NOMO-1 treated with dmso at 0.1 percent for 144 hours (cell line): ENCODE measurements around the gene ADAR.
"Not testable (repeated sequence)": the region's sequence is repeated elsewhere in the genome, so short reads cannot be mapped to it uniquely, and the experiment has no call there.

ENCODE experiments used
- DNase-seq: peaks from one replicate; lab custom pipeline; 2025; ENCODE audit not compliant: unreplicated experiment; lab: John Stamatoyannopoulos, UW

The ADAR gene, protein sequence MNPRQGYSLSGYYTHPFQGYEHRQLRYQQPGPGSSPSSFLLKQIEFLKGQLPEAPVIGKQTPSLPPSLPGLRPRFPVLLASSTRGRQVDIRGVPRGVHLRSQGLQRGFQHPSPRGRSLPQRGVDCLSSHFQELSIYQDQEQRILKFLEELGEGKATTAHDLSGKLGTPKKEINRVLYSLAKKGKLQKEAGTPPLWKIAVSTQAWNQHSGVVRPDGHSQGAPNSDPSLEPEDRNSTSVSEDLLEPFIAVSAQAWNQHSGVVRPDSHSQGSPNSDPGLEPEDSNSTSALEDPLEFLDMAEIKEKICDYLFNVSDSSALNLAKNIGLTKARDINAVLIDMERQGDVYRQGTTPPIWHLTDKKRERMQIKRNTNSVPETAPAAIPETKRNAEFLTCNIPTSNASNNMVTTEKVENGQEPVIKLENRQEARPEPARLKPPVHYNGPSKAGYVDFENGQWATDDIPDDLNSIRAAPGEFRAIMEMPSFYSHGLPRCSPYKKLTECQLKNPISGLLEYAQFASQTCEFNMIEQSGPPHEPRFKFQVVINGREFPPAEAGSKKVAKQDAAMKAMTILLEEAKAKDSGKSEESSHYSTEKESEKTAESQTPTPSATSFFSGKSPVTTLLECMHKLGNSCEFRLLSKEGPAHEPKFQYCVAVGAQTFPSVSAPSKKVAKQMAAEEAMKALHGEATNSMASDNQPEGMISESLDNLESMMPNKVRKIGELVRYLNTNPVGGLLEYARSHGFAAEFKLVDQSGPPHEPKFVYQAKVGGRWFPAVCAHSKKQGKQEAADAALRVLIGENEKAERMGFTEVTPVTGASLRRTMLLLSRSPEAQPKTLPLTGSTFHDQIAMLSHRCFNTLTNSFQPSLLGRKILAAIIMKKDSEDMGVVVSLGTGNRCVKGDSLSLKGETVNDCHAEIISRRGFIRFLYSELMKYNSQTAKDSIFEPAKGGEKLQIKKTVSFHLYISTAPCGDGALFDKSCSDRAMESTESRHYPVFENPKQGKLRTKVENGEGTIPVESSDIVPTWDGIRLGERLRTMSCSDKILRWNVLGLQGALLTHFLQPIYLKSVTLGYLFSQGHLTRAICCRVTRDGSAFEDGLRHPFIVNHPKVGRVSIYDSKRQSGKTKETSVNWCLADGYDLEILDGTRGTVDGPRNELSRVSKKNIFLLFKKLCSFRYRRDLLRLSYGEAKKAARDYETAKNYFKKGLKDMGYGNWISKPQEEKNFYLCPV

DNA sequence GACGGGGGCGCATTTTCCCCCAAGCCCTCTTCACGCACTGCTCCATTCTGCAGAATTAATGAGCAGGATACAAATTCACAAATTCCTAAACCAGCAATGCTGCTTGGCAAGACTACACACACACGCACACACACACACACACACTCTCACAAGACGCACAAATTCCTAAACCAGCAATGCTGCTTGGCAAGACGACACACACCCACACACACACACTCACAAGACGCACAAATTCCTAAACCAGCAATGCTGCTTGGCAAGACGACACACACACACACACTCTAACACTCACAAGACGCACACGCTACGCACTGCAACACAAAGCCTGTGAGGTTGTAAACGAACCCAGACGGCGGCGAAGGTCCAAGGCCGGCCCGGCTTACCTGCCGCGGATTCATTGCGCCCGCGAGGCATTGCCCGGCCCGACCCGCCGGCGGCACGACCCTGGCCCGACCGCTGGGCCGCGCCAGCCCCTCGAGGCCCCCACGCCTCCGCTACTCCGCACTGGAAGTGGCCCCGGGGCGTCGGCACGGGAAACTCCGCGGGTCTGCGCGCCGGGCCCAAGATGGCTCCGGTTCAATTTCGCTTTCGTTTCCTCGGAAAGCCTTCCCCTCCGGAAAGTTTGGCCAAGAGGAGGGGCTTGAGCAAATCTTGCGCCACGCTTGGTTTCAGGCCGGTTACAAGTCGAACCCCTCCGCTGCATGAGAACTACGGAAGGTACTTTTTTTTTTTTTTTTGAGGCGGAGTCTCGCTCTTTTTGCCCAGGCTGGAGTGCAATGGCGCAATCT is at the start of gene ADAR:
ADAR (minus strand) TSS at position 578 of the 788 bp plus-strand sequence; CDS start at position 398, 180 bp downstream.
- peak; percentile 95 for DNase-seq

DNA sequence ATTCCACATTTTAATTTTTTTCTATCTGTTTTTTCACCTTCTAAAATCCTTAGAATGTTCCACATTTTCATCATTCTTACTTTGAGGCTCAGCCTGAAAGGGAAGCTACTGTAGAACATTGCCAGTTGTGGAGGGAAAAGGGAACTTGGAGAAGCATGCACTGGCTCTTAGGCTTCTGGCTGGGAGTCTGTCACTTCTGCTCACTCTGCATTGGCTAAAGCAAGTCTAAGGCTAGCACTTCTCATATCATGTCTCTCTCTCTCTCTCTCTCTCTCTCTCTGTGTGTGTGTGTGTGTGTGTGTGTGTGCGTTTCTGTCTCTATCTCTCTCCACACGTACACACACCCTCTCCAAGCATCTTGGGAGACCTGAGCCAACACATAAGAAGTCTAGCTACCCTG is 49.6 kb upstream of the ADAR start:
- DNase-seq: peak; percentile 54

DNA sequence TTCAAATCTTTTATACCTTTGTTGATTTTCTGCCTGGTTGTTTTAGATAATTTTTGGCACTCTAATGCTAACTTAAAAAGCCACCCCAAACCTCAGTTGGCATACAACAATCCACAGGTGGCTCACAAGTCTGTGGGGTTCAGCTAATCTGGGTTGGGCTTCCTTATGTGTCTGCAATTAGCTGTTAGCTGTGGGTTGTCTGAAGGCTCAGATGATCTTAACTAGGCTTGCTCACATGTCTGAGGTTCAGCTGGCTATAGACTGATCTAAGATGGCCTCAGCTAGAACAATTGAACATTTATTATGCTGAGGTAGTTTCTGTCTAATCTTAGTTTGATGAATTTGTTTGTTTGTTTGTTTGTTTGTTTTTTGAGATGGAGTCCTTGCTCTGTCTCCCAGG is 44.9 kb upstream of the ADAR start:
- no peak for DNase-seq

DNA sequence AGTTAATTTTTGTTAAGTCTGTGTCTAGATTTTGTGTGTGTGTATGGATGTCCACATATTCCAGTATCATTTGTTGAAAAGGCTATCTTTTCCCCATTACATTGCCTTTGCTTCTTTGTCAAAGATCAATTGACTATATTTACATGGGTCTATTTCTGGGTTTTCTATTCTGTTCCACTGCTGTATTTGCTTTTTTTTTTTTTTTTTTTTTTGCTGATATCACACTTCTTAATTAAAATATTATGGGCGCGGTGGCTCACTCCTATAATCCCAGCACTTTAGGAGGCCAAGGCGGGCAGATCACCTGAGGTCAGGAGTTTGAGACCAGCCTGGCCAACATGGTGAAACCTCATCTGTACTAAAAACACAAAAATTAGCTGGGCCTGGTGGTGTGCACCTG is 36.7 kb upstream of the ADAR start:
- not testable (repeated sequence) for DNase-seq

DNA sequence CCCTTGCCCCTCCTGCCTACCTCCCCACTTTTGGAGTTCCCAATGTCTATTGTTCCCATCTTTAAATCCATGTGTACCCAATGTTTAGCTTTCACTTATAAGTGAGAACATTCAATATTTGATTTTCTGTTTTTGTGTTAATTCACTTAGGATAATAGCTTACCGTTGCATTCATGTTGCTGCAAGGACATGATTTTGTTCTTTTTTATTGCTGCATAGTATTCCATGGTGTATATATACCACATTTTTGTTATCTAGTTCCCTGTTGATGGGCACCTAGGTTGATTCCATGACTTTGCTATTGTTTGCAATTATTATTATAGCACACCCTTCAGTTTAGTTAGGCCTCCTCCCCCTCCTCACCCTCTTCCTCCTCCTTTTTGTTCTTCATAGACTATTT is 33.5 kb upstream of the ADAR start:
- DNase-seq: no peak

DNA sequence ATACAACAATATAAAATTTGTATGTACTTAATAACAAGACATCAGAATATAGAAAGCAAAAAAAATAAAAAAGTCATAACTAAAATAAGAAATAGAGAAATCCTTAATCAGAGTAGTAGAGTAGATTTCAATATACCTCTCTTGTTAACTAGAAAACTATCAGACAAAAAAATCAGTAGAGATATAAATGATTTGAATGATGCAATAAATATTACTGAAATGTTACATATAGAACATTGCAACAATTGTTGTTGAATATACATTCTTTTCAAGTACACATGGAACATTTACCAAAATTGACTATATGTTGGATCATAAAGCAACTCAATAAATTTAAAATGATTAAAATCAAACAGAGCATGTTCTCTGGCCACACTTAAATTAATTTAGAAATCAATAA is 31.9 kb upstream of the ADAR start:
- DNase-seq: no peak

DNA sequence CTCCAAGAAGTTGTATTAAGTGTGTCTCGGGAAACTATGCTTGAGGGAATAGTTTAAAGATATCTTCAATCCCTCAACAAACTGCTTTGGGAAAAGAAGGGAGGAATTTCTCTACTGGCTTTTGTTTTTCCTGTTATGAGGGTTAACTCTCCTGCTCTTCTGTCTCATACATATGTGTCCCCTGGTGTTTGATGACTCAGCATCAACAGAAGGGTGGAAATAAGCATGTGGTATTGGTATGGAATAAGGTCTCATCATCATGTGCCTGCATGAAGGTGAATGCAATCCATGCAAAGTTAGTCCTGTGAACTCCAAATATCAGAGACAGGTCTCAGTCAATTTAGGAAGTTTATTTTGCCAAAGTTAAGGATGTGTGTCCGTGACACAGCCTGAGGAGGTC is 27.2 kb upstream of the ADAR start:
- DNase-seq: no peak

DNA sequence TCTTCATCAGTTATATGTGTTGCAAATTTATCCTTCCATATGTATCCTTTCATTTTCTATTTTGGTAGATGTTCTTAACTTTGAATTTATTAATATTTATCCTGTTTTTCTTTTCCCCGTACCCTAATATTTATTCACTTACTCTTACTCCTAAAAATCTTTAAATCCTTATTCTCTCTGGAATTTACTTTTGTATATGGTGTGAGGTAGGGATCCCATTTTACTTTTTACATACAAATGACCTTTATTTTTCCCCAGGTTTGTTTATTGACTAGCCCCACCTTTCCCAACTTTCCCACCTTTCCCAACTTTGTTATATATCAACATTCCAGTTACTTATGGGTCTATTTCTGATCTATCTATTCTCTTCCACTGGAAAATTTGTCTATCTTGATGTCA is 21.7 kb upstream of the ADAR start:
- DNase-seq: no peak

DNA sequence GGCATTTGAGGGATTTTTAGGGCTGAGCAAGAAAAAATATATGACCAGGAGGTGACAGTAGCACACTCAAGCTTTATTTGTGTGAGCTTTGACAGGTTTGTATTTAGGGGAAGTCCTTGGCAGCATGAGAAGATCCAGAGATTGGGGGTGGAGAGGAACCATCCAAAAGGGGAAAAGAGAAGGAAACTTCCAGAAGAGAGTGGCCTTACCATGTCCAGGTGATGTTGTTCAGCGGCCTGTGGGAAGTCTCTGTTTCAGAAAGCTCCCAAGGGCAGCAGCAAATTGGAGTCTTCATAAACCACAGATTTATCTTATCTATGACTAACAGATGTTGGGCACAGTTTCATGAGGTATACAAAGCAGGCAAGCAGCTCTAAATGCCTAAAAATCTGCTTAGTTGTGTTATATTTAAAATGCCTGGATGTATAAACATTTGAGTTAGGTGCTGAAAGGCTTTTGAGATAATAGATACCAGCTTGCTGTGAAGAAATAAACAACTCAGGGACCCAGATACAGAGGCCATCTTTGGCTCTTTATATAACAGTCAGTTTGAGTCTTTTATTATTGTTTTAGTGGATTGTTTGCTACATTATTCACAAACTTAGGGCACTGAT is 21.2 kb upstream of the ADAR start:
- DNase-seq: no peak

DNA sequence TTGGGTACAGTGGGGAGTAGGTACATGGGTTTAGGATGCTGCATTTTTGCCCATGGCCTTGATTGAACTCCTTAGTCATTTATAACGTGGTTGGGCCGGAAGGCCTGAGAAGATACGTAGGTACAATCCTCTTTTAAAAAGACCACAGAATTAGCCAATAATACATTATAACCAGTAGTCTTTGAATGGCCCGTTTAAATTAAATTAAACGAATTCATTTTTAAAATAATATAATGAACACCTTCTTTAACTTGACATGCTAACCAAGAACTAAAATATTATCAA is 20.1 kb upstream of the ADAR start:
- DNase-seq: no peak

DNA sequence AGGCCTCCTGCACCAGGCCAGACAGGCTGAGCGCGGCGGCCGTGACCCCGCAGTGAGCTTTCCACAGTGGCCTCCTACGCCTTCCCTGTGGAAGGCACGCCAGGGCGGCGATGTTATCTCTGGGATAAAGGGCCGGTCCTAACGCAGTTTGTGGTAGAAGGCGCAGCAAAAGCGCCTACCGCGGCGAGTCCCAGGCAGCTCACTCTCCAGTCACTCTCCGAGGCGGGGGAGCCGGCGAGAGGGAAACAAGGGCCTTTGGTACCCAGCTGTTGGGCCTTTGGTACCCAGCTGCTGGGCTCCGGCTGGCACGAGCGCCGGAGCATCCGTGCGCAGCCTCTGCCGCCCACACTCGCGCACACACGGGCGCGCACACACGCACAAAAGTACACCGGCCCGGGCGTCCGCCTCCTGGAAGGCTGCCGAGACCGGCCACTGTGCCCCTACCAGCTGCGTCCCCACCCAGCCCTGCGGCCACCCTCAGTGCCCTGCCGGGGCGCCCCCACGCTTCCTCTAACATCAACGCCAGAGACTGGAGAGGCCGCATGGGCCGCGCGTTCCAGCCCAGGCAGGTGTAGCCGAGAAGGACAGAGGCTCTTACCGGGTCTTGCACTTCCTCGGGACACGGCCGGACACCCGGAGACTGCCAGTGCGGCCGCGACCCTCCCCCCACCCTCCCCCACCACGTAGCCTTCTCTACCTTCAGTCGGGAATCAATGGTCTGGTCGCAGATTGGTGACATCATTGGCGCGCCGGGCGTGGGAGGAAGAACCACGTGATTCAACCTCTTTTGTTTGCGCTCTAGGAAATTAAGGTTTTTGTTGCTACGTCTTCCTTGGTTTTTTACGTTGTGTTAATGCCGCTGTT is 19.5 kb upstream of the ADAR start:
- peak; percentile 67 for DNase-seq

DNA sequence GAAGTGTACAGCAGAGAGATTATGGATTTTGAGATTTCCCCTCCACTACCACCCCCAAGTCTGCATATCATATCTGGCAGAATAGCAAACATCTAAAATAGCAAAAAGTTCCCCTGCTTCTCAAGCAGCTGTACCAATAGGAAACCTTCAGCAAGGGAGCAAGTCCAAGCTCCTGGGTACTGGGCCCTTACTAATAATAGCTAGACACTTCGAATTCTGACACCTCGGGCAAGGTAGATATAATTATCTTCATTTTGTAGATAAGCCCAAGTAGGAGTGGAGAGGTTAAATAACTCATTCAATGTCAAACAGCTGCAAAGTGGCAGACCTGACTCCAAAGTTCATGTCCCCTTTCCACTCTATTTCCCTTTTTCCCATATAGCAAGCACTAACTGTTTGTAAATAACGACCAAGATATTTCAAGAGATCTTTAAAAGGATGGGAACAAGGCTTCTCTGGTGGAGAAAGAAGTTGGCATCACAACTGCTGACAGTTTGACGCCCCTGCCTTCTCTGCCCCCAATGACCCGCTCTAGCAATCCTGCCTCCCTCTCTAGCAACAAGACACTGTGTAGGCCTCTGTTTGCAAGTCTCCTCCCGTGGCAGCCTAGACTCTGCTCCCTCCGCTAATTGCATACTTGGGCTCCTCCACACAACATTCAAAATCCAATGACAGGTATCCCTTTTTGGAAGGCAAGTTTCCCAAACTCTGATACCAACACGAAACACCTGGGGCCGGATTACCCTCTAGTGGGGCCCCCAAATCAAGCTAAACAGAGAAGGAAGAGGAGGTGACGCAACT is 18.7 kb upstream of the ADAR start:
- DNase-seq: peak; percentile 39

DNA sequence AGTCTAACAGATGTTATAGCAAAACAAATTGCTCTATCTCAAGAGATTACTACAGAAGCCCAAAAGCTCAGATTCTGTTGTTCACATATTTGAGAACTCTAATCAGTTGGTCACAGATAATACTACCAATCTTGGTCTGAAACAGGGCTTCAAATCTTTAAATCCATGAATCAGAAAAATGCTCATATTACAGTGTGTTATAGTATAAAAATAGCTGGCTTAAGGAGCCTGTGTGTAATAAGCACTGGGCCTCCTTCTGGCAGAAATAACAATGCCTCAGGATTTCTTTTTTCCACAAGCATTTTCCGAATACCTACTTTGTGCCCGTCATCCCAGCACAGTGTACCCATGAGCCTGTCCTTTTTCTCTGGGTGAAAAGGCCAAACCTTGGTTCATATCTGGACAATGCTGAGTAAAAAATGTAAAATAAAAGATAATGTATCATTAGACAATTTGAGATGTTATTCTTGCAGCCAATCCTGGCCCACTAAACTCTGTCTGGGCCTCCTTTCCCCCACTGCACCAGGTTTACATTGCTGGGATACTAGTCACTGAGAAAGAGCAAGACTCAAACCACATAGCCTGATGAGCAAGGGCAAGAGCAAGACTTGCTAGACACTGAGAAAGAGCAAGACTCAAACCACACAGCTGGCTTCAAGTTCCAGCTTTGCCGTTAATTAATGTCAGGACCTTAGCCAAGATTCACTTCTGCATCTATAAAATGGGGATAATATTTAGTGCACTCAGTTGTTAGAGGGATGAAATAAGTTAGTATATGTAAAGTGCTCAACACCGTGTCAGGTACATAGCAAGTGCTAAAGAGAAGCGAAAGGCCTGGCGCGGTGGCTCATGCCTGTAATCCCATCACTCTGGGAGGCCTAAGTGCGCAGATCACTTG is 17.0 kb upstream of the ADAR start:
- no peak for DNase-seq

DNA sequence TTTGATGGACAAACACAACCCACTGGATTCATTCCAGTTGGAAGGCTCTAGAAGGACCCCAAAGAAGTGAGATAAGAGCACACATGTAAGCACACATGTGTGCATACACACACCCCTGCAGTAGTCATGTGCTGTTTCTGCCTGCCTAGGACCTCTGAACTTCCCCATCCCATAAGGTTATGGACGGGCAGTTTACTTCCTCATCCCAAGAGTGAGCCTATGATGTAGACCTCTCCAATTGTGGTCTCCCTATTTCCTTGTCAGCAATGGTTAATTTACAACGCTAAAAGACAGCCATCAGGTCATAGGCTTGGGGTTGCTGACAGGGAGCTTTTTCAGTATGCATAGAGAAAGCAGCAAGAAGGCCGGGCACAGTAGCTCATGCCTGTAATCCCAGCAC is 15.4 kb upstream of the ADAR start:
- peak; percentile 84 for DNase-seq

DNA sequence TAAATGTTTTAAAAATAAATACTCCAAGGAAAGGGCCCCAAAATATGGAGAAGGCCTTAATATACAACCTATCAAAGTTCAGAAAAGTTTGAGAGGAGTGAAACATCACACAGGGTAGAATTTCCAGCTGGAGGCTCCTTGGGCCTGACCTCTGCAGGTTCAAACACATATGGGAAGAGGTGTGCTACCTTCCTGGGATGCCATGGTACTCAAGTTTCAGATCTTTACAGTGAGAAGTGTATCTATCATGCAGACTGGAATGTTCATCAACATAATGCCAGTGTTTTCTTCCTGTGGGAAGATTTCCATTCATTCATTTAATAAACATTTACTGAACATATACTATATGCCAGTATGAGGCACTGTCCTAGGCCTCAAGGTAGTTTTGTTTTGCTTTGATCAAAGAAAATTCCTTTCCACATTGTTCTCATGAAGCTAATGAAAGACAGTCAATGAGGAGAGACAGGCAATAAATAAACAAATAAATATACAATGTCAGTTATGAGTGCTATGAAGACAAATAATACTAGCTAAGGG is 14.6 kb upstream of the ADAR start:
- DNase-seq: no peak

DNA sequence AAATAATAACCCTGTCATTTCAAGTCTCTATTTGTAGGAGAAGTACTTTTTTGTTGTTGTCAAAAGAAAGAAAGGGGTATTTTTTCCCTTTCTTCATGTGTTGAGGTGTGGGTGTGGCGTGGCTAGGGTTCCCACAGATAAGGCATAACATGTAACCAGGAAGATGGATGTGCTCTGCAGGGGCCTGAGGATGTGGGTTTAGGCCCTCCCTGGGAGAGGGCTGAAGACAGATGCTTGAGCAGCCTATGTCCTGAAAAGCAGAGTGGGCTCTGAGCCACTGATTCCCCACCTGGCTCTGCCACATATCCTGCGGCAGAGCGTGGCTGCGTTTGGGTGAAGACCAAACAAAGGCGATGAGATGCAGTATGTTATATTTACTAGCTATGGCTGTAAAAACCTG is 13.9 kb upstream of the ADAR start:
- no peak for DNase-seq

DNA sequence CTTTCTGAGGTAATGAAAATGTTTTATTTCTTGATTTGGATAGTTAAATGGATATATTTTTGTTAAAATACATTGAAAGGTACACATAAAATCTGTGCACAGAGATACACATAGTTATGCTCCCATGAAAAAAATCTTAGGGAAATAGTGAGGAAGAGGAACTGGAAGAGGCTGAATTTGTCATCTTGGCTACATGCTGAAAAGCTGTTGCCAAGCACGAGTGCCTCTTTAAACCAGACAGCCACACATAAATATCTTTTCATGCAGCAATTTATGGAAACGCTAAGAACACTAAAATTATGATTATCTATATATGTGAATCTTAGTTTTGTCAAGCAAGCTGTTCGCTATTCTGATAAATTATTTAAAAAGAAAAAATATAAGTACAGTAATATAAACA is 12.8 kb upstream of the ADAR start:
- no peak for DNase-seq
